ENCODE results near the gene ROR1.

ROR1 gene

DNA sequence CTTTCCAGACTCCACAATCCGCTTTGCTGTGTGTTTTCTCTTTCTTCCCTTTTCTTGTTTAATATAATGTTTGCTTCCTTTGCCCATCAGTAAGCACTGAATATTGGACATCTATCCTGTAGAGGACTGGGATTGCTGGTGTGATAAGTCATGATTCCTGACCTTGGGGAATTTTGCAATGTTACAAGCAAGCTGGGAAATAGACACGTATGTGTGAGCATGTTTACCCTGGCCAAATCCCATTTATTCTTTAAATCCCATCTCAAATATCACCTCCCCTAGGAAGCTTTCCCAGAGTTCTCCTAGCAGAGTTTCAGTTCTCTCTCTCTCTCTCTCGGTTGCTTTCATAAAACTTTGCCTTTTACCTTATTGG, 155.3 kb downstream of the ROR1 start:
- ATAC-seq (no peak), DNase-seq (no peak)
- no peak overlapping the region for H3K27ac Mint-ChIP-seq
- H3K27me3 Mint-ChIP-seq, result peaks cover 2% of the 10 kb centered on the region
- no peaks in the 10 kb centered on the region for H3K36me3 Mint-ChIP-seq (ENCODE audit: low read depth)
- no peaks in the 10 kb centered on the region for H3K4me1 Mint-ChIP-seq
- H3K4me3 Mint-ChIP-seq, result no peak overlapping the region
- no peaks in the 10 kb centered on the region for H3K9me3 Mint-ChIP-seq

DNA sequence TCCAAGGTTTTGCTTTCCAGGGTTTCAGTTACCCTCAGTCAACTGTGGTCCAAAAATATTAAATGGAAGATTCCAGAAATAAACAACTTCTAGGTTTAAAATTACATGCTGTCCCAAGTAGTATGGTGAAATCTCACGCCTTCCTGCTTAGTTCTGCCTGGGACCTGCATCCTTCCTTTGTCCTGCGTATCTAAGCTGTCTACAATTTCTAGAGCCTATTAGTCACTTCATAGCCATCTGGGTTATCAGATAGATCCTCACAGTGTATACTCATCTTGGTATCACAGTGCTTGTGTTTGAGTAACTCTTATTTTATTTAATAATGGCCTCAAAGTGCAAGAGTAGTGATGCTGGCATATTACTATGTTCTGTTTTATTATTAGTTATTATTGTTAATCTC, 157.7 kb downstream of the ROR1 start:
- DNase-seq, result no peak
- no peak overlapping the region for H3K27ac Mint-ChIP-seq
- H3K9me3 Mint-ChIP-seq, result no peaks in the 10 kb centered on the region
- H3K4me1 Mint-ChIP-seq, result no peaks in the 10 kb centered on the region
- ATAC-seq, result no peak
- H3K27me3 Mint-ChIP-seq, result peaks cover 2% of the 10 kb centered on the region
- H3K4me3 Mint-ChIP-seq, result no peak overlapping the region
- no peaks in the 10 kb centered on the region for H3K36me3 Mint-ChIP-seq (ENCODE audit: low read depth)

DNA sequence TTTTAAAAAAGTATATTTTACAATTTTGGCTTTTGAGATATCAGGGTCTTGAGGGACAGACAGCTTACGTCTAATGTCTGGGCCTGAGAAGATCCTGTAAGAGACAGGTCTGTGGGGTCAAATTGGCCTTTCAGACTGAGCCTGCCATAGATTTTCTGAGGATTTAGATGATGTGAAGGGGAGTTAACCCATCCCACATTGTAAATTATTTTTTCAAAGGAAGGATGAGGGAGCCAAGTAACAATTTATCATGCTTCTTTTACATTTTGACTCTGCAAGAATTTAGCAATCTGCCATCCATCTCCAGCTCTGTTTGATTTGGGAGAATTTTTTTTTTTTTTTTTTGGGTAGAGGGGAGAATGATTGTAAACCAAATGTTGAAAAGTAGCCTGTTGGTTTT, 160.9 kb downstream of the ROR1 start:
- H3K4me1 Mint-ChIP-seq, result no peaks in the 10 kb centered on the region
- ATAC-seq (no peak), DNase-seq (no peak)
- no peak overlapping the region for H3K27ac Mint-ChIP-seq
- no peak overlapping the region for H3K4me3 Mint-ChIP-seq
- H3K9me3 Mint-ChIP-seq, result no peaks in the 10 kb centered on the region
- H3K36me3 Mint-ChIP-seq (ENCODE audit: low read depth), result no peaks in the 10 kb centered on the region
- peaks cover 2% of the 10 kb centered on the region for H3K27me3 Mint-ChIP-seq

DNA sequence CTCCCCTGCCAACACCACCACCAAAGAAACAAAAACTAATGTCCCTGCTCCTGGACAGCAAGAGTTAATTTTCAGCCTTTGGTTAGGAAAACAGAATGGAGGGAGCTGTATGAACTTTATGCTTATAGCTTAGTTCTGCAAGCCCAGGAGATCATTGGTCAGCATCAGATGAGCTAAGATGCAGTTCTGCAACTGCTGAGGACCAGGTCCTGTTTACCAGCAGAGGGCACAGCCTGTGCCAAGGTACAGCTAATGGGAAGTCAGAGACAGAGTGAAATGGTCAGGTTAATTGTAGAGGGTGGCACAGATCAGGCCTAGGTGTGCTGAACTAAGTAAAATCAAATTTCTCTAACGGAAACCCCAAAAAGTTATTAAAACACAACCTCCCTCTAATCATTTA, 161.3 kb downstream of the ROR1 start:
- Mint-ChIP-seq H3K4me1 (no peaks in the 10 kb centered on the region), H3K36me3 (ENCODE audit: low read depth) (no peaks in the 10 kb centered on the region), H3K9me3 (no peaks in the 10 kb centered on the region), H3K4me3 (no peak overlapping the region), H3K27ac (no peak overlapping the region), H3K27me3 (peaks cover 2% of the 10 kb centered on the region)
- DNase-seq, result no peak
- no peak for ATAC-seq

DNA sequence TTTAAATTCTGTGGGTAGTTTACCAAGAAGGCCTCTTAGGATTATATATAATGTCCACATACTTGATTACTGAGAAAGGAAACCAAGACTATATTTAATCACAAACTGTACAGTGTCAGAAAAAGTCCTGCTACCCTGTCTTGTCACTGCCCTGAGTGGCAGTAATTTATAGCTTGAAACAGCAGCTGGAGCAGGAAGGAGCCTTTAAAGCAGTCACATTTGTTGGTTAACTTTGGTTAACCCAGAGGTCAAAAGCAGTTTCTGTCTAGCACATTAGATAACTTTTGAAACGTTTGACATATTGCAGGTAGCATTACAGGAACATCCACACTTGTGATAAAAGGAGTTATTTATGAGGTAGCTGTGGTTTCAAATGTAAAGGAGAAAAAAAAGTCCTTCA, 161.7 kb downstream of the ROR1 start:
- no peaks in the 10 kb centered on the region for H3K9me3 Mint-ChIP-seq
- no peak overlapping the region for H3K4me3 Mint-ChIP-seq
- no peak for DNase-seq
- H3K27ac Mint-ChIP-seq, result no peak overlapping the region
- peaks cover 2% of the 10 kb centered on the region for H3K27me3 Mint-ChIP-seq
- H3K36me3 Mint-ChIP-seq (ENCODE audit: low read depth), result no peaks in the 10 kb centered on the region
- no peaks in the 10 kb centered on the region for H3K4me1 Mint-ChIP-seq
- no peak for ATAC-seq

DNA sequence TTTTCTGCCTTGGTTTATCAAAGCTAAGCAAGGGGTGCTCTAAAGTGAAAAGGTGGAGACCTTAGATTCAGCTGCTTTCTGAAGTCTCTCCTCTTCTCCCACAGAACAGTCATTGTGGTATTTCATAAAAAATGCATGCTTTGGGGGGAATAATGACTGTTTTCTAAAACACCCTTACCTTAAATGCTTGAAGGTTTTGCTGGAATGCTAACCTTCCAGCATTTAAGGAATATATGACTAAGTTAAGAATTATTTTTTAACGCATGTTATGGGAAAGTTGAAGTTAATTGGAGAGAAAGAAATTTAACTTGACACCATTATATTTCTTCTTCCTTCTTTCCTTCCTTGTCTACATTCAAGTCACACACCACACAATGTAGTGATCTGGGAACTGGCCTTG, 162.5 kb downstream of the ROR1 start:
- H3K36me3 Mint-ChIP-seq (ENCODE audit: low read depth), result no peaks in the 10 kb centered on the region
- ATAC-seq (no peak), DNase-seq (no peak)
- no peaks in the 10 kb centered on the region for H3K4me1 Mint-ChIP-seq
- no peaks in the 10 kb centered on the region for H3K9me3 Mint-ChIP-seq
- H3K4me3 Mint-ChIP-seq, result no peak overlapping the region
- H3K27ac Mint-ChIP-seq, result no peak overlapping the region
- peaks cover 2% of the 10 kb centered on the region for H3K27me3 Mint-ChIP-seq

DNA sequence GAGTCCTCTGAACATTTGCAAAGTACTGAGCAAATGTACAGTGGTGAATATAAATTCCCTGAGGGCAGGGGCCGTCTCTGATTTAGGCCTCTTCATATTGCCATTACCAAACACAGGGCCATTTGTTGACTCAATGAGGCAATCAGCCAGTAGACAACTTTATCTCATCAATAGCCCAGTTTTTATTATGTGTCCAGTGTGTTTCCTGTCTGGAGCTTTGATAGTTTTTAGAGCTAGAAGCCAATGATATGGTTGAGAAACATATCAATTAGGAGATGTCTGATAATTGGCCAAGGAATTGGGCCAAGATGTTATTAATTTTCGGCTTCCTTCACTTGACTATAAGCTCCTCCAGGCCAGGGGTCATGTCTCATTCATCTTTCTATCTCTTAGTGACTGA, 163.0 kb downstream of the ROR1 start:
- no peak for ATAC-seq
- H3K4me1 Mint-ChIP-seq, result no peaks in the 10 kb centered on the region

DNA sequence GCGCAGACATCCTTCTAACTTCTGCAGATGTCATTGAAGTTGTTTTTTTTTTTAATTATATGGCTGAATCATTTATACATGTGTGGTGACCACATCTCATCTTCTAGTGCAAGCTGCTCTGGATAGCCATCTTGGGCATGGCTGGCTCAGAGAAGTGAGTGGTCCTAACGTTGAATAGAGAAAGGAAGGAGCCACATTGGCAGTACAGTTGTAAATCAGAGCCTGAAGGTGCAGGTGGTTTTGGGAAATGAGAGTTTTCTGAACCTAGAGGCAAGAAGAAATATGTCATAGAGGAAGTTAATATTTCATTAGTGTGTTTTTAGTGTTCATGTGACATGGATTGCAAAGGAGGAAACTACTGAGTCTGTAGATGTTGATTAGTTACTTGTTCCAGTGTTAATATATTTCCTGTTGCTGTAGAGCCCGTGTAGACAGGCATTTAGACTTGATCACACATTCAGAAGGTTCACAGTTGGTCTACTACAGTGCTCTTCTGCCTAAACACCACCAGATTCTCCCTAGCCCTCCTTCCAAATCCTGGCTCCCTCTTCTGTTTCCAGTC, 163.7 kb downstream of the ROR1 start:
- Mint-ChIP-seq H3K36me3 (ENCODE audit: low read depth) (no peaks in the 10 kb centered on the region), H3K4me3 (no peak overlapping the region), H3K27ac (no peak overlapping the region), H3K27me3 (no peaks in the 10 kb centered on the region), H3K9me3 (no peaks in the 10 kb centered on the region), H3K4me1 (no peaks in the 10 kb centered on the region)
- DNase-seq, result no peak
- no peak for ATAC-seq

More for the DNA sequence above, 163.0 kb downstream of the ROR1 start:
- H3K4me3 Mint-ChIP-seq, result no peak overlapping the region
- no peaks in the 10 kb centered on the region for H3K27me3 Mint-ChIP-seq
- H3K9me3 Mint-ChIP-seq, result no peaks in the 10 kb centered on the region
- H3K27ac Mint-ChIP-seq, result no peak overlapping the region
- no peak for DNase-seq
- no peaks in the 10 kb centered on the region for H3K36me3 Mint-ChIP-seq (ENCODE audit: low read depth)

DNA sequence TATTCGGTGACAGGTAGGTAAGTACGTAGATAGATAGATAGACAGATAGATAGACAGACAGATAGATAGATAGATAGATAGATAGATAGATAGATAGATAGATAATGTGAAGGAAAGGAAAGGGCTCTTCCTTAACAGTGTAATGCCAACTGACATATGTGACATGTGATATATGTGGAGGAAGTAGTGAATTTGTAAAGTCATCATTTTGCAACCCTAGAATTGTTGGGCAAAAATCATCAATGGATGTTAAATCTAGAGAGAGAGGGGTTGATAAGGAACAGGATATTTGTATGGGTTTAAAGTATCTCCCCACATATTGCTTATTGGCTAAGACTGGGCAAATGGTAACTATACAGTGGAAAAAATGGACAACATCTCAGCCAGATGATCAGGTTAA, 166.6 kb downstream of the ROR1 start:
- Mint-ChIP-seq H3K9me3 (no peaks in the 10 kb centered on the region), H3K27me3 (no peaks in the 10 kb centered on the region), H3K27ac (no peak overlapping the region), H3K4me1 (no peaks in the 10 kb centered on the region), H3K4me3 (no peak overlapping the region), H3K36me3 (ENCODE audit: low read depth) (no peaks in the 10 kb centered on the region)
- DNase-seq (no peak), ATAC-seq (no peak)

DNA sequence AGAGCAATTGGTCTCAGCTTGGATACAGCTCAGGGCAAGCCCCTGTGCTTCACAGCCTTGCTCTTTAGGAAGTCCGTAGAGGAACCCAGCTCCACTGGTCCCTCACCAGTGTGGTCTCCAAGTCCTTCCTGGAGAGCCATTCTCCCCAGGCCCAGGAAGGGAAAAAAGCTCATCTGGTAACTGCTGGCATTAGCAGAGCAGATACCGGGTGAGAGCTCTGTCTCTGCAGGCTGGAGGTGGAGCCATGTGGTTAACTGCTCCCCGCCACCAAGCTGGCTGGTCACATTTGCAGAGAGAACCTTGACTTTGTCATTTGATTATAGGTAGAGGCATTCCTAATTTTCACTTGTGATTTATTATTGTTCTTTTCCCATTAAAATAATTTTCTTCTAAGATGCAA, 169.6 kb downstream of the ROR1 start:
- Mint-ChIP-seq H3K27ac (no peak overlapping the region), H3K36me3 (ENCODE audit: low read depth) (no peaks in the 10 kb centered on the region), H3K4me1 (no peaks in the 10 kb centered on the region), H3K9me3 (no peaks in the 10 kb centered on the region), H3K27me3 (no peaks in the 10 kb centered on the region), H3K4me3 (no peak overlapping the region)
- no peak for ATAC-seq
- DNase-seq, result no peak

DNA sequence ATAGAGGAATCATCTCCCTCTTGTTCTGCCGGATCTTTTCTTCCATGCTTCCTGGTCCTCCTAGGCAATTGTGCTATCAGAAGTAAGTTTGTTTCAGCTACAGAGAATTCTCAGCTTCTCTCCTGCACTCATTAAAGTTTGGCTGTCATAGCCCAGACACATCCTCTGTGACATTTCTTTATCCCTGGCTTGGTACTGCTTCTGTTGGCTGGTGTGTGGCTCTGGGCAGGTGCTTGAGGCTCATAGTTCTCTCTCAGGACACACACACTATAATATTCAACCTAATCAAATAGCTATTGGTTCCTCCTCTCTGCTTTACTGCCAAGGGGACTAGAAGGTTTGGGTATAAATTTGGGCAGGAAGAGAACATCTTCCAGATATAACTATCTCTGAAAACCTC, 172.1 kb downstream of the ROR1 start:
- Mint-ChIP-seq H3K27me3 (no peaks in the 10 kb centered on the region), H3K4me1 (no peaks in the 10 kb centered on the region), H3K4me3 (no peak overlapping the region), H3K36me3 (ENCODE audit: low read depth) (no peaks in the 10 kb centered on the region), H3K27ac (no peak overlapping the region), H3K9me3 (no peaks in the 10 kb centered on the region)
- DNase-seq (no peak), ATAC-seq (no peak)

DNA sequence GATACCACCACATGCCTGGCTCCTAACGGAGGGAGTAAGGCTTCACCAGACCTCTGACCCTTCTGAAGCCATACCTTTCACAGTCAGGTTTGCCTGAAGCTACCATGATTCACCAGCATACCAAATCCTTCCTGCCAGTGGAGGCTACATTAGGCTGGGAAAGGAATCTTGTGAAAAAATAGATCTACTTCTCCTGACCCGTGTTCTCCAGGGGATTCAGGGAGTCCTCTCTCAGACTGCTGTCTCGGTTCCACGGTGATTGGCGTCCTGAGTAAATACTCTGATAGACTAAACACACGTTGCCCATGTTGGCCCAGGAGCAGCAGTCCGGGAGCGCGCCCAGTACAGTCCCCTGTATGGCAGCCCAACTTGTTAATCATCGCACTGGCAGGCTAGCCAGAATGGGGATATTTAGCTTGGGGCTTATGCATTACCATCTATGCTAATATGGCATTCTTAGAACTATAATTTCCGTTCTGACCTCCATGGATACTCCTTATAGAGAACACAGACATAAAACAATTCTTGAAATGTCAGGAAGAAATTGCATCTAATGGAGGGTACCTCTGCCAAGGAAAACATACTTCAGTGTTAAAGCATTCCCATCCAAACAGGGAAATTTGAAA, 173.2 kb downstream of the ROR1 start:
- Mint-ChIP-seq H3K27ac (no peak overlapping the region), H3K9me3 (no peaks in the 10 kb centered on the region), H3K4me1 (no peaks in the 10 kb centered on the region), H3K36me3 (ENCODE audit: low read depth) (no peaks in the 10 kb centered on the region), H3K27me3 (no peaks in the 10 kb centered on the region), H3K4me3 (no peak overlapping the region)
- no peak for DNase-seq
- no peak for ATAC-seq

DNA sequence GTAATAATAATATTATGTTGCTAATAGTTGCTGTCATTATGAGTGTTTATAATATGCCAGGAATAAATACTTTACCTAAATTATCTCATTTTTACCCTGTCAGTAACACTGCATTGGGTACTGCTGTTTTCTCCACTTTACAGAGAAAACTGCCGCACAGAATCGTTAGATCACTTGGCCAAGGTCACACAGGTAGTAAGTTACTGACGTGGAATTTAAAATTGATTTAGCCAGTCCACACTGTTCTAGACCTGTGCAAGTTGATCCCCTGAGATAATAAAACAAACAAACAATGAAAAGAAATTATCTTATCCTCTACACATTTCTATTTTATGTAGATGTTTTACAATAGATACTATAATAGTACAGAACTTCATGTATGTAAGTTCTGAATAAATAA, 174.1 kb downstream of the ROR1 start:
- Mint-ChIP-seq H3K9me3 (no peaks in the 10 kb centered on the region), H3K4me1 (no peaks in the 10 kb centered on the region), H3K27me3 (no peaks in the 10 kb centered on the region), H3K4me3 (no peak overlapping the region), H3K27ac (no peak overlapping the region), H3K36me3 (ENCODE audit: low read depth) (no peaks in the 10 kb centered on the region)
- ATAC-seq, result no peak
- DNase-seq, result no peak

DNA sequence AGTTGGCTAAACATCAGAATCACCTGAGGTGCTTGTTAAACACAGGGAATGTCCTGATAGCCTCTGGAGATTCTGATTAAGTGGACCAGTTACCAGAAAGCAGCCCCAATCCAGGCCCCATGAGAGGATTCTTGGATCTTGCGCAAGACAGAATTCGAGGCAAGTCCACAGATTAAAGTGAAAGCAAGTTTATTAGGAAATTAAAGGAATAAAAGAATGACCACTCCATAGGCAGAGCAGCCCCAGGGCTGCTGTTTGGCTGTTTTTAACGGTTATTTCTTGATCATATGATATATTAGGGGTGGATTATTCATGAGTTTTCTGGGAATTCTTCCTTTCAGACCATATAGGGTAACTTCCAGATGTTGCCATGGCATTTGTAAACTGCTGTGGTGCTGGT, 176.2 kb downstream of the ROR1 start:
- ATAC-seq (no peak), DNase-seq (no peak)
- Mint-ChIP-seq H3K4me3 (no peak overlapping the region), H3K9me3 (peaks cover 15% of the 10 kb centered on the region), H3K27ac (no peak overlapping the region), H3K36me3 (ENCODE audit: low read depth) (no peaks in the 10 kb centered on the region), H3K4me1 (no peaks in the 10 kb centered on the region), H3K27me3 (no peaks in the 10 kb centered on the region)

DNA sequence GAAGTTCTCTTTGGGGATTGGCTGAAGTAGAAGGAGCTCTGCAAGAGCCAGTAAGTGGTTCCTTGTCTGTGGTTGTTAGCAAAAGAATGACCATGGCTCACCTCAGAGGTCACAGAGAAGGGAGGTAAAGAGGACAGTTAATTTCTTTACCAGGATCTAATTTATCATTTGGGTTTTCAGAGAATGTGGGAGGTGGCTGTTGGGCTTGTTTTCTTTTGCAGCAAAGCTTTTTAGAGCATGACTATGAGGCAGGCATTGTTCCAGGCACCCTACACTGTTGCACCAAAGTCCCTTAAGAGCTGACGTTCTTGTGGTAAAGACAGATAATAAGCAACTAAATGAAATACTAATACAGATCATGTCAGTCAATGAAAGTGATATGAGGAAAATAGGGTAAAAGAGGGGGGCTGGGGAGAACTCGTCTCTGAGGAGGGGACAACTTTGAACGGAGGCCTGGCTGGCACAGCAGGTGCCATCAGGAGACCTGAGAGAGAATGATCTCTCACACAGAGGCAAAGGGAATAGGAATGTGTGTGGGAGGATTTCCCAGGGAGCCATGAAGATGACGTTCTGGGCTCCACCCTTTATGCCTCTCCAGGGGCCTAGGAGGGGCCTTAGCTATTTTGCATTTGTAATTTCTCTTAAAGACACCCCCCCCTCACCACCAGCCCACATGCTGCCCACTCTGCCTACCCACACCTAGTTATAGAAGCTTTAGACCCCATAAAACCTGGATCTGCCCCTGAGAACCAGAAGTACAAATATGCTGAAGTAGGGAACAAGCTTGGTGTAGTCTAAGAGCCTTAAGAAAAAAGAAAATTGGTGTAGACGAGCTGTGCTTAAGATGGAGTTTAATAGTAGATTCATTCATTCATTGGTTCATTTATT, 177.5 kb downstream of the ROR1 start:
- no peak for ATAC-seq
- H3K9me3 Mint-ChIP-seq, result peaks cover 15% of the 10 kb centered on the region
- no peaks in the 10 kb centered on the region for H3K4me1 Mint-ChIP-seq
- no peak overlapping the region for H3K27ac Mint-ChIP-seq
- DNase-seq, result no peak
- no peaks in the 10 kb centered on the region for H3K27me3 Mint-ChIP-seq
- H3K36me3 Mint-ChIP-seq (ENCODE audit: low read depth), result no peaks in the 10 kb centered on the region
- H3K4me3 Mint-ChIP-seq, result no peak overlapping the region
